NCI-H146 treated with DMSO at 0.1 percent for 48 hours (cell line): ENCODE results near the gene GH2.
A peak's percentile ranks its signal among the peaks of the same experiment; 100 is the strongest.

Experiments
- DNase-seq: peaks from one replicate; lab custom pipeline; 2025; ENCODE audit not compliant: unreplicated experiment; lab: John Stamatoyannopoulos, UW

GH2 gene

DNA sequence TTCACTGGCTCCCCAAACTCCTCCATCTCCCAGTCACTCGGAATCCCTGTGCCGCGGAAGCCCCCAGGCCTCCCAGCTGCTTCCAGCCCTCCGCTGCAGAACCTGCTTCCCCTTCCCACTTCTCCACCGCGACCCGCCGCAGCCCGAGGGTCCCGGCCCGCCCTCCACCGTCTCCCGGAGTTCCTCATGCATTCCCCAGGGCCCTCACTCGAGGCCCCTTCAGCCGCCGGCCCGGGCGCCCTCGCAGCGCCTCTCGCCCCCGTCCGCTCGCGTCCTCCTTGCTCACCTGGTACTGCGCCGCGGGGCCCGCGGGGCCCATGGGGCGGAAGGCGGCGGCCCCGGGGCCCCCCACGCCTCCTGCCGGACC is 39.6 kb downstream of the GH2 start:
- peak; percentile 22 for DNase-seq

DNA sequence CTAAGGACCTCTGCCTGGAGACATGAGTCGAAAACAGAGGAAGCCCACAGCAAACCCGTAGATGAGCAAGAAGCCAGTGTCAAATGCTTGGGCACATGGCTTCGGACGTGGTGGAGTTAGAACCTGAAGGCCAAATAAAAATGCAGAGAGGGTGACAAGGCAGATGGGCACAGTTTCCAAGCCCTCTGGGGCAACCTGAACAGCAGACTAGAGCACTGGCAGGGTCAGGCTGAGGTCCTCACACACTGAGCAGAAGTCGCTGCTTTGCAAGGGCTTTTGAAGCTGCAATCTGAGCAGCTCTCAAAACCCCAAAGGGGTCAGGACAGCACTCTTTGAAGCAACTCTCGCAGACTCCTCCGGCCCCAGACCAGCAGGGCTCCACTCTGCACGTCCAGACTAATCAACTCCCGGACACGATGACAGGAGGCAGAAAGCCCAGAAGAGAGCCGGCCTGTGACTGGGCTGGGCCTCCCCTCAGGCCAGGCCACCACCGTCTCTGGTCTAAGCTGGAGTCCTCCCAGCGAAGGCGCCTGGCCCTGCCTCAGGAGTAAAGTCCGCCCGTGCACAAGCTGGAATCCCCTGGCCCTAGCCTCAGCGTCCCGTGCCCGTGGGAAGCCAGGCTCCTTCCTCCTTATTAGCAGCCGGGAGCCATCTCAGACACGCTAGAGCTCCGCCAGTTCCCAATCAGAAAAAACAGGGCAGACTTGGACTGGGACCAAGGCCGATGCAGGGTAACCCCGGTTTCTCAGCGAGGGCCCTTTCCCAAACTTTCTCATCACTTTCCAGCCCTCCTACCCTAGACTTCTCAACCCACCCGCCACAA is 40.2 kb downstream of the GH2 start:
- DNase-seq, result no peak

DNA sequence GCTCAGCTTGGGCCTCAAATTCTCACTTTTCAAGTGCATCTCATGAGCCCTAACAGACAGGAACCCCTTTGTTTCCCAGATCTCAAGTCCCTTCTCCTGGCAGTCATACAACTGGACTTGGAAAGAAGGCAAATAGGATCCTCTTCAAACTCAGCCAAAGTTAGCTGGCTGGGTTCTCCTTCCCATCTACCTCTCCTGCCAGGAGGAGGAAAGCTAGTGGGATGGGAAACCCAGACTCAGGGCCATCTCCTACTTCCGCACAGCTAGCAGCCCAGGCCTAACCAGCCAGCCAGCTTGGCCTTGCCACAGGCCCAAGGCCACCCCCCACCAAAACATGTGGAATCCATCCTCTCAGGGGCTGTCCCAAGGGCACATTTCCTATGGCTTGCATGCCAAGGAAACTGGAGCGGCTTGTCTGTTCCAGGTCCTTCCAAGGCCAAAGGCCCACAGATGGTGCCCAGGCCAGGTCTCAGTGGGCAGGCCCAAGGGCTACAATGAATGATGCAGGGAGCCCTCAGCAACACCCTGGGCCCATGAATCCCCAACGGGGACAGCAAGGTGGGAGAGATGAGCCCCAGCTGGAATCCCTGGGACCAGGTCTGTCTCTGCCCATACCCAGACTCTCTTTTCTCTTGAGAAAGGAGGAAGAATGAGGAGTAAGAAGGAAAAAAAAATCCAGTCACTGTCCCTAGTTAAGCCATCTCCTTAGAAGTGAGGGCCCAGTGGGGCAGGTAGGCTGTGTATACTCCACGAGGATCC is 41.0 kb downstream of the GH2 start:
- DNase-seq, result no peak

DNA sequence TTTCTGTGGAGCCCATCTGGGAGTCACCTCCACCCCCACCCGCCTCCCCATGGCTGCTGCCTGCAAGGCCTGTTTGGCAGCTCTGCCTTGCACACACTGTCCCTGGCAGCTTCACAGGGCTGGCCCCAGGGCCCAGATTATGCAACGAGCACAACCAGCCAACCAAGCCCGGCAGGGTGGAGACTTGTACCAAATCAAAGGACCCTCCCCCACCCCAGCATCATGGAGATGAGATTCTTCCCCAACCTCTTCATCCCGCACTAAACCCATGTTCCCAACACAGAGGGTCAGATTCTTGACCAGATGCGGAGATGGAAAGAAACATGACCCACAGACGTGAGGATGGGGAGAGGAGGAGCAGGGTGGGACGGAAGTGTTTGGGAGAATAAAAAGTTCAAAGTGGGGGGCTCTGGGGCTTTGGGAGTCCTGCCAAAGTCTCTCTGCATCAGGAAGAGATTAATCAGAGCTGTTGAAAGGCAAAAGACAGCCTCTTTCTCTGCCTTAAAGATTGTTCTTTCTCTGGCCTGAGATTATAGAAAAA is 43.0 kb downstream of the GH2 start:
- no peak for DNase-seq

DNA sequence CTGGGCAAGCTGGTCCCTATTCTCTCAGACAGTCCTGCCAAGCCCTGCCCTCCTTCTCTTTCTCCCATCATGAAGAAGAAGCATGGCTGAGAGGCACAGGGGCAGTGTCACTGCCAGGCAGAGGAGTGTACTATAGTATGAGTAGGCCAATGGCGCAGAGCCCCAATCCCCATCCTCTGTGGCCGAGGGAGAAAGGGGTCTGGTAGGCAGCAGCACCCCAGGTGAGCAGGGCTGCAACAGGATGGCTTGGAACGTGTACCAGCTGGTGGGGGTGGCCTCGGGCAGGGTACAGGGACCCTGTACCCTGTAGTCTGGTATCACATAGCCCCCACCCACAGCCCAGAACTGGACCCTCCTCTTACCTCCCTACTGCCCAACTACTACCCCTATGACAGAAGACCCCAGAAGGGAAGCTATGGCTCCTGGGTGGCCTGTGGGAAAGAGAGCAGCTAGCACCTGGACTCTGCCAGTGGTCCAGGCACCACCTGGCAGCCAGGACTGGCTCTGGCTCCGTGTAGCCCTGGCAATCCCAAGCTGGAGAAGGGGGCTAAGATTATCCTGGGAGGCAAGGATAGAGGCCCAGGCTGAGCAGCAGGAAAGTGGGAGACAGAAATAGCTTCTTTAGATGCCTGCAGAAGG is 43.7 kb downstream of the GH2 start:
- DNase-seq, result no peak

DNA sequence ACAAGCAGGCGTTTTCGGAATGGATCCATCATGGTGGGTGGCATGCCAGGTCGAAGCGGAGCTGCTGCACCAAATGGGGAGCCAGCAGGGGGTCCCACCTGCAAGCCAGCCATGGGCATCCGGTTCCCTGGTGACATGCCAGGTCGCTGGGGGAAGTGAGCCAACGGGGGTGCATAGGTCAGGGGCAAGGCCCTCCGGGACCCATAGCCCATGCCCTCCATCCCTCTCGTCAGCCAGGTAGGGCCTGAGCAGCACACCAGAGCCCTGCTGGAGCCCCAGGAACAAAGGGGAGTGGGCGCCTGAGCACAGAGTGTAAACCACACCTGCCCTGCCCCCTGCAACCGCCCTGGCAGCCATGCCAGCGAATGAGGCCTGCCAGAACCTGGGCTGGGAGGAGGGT is 44.3 kb downstream of the GH2 start:
- DNase-seq, result no peak

DNA sequence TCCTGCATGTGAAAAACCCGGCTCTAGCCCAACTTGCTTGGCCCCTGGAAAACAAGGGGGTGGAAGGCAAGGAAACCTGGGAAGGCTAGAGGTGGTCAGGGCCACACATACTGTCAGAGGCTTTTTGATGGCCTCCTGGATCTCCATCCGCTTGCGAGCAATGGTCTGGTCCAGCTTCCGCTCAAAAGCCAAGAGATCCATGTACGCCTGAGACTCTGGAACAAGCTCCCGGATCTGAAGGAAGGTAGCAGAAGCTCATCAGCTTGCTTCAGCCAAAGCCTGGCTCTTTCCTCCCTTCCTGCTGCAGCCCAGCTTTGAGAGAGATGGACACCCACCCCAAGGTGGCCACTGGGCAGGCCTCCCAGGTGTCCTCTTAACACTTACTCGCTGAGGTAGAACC is 44.9 kb downstream of the GH2 start:
- DNase-seq, result no peak

DNA sequence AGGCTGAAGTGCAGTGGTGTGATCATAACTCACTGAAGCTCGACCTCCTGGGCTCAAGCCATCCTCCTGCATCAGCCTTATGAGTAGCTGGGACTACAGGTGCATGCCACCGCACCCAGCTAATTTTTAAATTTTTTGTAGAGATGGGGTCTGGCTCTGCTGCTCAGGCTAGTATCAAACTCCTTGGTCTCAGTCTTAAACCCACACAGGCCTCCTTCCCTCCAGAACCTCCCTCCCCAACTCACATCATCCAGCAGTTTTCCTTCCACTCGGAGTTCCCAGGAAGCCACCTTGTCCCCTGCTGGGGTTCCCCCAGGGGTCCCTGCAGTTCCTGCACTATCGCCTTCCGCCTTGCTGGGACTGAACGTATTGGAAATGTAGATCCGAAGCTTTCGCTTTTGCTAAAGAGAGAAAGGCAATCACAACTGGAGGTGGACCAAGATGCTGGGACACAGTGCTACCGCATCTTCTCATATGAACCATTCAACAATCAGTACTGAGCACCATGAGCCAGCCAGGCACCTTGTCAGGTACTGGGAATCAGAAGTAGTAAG is 46.5 kb downstream of the GH2 start:
- DNase-seq, result no peak

DNA sequence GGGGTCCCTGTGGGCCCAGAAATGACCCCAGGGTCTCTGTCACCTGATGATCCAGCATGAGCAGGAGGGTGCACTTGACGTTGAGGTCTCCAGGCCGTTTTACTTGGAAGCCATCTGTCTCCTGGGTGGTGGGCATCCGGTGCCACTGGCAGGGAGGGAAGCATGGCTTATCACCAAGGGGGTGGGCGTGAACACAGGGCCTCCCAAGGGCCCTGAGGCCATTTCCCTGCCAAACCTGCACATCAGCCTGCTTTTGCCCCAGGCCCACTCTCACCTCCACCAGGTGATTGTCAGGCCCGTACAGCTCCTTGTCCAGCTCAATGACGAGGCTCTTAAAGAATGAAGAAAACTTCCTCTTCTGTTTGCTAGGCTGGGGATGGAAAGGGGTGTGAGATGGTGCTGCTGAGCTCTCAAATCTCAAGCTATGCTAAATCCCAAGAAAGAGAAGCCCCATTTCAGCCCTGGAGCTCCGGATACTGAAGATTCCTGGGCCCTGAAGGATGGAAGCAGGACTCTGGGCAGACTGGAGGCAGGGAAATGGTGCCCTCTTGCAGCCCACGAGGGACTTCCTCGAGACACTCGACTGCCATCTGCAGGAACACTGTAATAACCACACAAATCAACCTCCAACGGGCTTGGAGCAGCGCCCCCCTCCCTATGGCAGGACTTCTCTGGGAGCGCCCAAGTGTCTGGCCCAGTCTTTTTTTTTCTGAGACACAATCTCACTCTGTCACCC is 47.1 kb downstream of the GH2 start:
- DNase-seq, result peak; percentile 15

DNA sequence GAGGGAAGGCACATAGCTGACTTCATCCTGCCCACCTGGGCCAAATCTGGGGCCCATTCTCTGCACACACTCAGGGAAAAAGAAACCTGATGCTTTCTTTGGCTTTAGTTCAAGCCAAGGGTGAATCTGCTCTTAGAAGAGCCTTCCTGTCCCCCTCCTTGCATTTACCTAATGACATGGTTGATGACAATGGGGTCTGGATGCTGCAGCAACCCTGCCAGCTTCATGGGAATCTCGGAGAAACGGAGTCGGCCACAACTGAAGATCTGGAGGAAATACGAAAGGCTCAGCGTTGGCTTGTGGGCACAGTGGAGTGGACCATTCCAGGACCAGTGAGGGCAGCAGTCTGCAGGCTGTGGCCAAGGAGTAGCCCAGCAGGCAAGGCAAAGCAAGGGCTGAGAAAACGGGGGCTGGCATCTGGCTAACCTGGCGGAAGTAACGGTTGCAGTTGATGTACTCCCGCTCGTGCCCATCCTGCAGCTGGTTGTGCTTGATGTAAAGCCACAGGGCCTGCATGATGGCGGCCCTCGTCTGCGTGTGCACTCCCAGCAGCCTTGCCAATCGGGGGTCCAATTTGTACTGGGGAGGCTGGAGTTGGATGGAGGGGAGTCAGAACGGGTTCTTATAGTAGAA is 47.9 kb downstream of the GH2 start:
- no peak for DNase-seq

DNA sequence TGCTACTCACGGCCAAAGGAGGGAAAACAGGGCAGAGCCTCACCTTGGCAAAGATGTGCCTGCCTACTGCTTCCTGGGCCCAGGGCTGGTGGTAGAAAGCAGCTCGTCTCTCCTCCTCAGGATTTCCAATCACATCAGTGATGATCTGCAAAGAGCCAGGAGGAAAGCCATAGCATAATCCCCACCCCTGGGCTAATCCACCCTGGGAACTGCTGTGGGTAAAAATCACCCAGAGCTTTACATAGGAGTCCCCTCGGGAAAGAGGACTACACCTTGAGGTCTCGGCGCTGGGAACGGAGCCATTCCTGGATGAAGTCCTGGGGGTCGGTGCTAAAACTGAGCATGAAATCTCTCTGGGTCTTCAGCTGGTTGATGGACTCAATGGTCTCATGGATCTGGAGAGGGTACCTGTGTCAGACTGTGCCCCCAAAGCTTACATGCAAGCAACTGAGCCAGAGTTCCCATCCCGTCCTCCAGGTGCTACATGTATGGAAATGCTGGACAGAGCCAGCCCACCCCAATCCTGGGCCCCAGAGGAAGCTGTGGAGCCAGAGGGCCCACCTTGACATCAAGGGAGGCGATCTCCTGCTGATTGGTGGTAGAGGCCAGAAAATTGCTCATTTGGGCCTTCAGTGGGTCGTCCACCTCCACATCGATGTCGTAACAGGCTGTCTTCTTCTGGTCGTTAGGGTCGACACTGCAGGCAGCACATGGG is 48.6 kb downstream of the GH2 start:
- DNase-seq, result no peak

DNA sequence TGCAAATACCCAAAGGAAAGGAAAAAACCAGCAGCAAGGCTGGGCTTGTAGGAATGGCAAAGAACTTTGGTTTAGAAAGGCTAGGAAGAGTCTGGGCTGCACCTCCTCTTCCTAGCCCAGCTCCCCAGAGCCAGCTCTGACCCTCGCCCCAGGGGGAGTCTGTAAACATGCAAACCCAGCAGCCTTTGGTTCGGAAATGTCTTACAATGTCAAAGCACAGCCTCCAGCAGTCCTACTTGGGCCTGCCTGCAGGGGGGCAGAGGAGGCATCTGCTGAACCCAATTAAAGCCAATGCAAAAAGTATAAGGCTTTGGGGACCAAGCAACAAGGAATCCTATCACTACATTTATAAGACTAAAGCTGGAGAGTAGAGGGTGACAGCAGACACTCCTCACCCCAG is 49.3 kb downstream of the GH2 start:
- no peak for DNase-seq

DNA sequence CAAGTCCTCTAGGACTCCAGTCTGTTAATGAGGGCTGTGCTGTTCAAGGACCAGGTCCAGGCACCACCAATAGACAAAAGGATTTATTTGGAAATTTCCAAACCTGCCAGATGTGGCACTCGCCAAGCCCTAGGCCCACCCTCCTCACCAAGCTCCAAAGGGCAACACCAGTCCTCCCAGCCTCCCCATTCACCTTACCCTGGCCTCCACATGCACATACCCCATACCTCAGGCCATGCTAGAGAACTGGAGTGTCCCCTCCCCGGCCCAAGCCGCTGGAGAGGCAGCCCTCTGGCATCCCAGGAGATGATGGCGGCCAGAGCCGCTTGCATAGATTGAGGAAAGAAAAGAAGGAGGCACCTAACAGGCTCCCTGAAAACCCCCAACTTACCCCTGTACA is 49.7 kb downstream of the GH2 start:
- no peak for DNase-seq

DNA sequence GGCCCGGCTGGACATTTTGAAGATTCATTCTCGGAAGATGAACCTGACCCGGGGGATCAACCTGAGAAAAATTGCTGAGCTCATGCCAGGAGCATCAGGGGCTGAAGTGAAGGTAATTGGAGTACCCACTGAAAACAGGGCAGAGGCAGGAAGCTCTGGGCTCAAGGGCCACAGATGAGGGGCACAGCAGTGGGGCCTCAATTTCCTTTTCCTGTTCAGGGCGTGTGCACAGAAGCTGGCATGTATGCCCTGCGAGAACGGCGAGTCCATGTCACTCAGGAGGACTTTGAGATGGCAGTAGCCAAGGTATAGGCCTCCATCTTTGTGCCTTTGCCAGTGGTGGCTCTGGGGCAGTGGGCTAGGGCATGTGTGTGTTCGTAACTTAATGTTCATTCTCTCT is 50.2 kb downstream of the GH2 start:
- DNase-seq, result no peak

DNA sequence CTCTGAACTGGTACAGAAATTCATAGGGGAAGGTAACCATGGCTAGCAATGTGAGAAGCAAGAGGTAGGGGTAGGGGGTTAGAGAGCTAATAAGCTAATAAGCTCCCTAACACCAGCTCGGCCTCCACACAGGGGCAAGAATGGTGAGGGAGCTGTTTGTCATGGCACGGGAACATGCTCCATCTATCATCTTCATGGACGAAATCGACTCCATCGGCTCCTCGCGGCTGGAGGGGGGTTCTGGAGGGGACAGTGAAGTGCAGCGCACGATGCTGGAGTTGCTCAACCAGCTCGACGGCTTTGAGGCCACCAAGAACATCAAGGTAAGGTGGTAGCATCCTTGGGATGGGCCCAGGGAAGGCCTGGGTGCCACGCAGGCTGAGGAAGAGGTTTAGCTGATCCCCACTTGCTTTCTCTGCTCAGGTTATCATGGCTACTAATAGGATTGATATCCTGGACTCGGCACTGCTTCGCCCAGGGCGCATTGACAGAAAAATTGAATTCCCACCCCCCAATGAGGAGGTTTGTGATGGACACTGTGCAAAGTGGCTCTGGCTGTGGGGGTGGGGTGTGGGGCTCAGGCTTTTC is 50.7 kb downstream of the GH2 start:
- no peak for DNase-seq

DNA sequence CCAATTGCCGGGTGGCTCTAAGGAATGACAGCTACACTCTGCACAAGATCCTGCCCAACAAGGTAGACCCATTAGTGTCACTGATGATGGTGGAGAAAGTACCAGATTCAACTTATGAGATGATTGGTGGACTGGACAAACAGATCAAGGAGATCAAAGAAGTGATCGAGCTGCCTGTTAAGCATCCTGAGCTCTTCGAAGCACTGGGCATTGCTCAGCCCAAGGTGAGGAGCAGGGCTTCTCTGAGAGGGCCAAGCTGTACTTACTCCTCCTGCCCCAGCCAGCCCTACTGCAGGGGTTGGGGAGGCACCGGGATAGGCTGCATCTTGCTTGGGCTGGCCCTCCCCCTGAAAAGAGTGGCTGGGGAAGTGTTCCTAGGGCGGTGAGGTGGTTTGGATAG is 51.5 kb downstream of the GH2 start:
- no peak for DNase-seq
